SHP77 (cell line): ENCODE results near the gene SMIM32.

Experiments used
- DNase-seq, 2 experiments: peaks; one replicate each; lab custom pipeline; 2025; lab: John Stamatoyannopoulos, UW

SMIM32 gene

DNA sequence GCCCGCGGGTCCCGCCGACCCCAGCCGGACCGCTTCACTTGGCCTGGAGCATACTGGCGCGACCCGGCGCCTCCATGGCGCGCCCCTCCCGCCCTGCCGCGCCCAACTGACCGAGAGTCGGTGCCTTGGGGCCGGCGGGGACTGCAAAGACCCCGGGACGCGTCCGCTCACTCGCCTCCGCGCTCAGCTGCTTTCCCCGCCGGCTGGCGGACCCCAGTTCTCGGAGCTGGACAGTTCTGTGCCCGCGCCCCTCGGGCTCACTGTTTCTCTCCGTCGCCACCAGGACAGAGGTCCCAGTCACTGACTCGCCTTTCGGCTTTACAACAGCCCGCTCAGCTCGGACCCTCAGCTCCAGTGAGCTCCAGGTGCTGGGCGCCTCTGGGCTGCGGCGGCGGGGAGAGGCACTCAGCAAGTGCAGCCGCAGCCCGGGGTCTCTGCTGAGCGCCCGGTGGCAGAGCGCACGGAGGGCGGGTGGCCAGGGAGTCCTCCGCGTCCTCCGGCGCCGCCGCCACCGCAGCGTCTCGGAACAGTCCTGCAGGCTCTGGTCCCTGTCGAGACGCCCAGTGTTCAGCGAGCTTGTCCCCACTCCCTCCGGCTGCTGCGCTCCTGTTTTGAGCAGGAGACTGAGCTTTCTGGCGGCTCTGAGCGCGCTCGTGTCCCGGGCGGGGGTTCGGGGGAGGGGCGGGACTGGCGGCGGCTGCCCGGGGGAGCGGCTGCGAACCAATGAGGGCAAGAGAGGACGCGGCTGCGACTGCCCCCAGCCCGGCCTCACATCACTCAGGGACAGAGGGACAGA, at the start of gene SMIM32:
Gene SMIM32 (minus strand): TSS at position 637 of the 796 bp plus-strand sequence. CDS start 638 bp downstream, outside the sequence.
- peak; percentile 25 to 51 for DNase-seq

DNA sequence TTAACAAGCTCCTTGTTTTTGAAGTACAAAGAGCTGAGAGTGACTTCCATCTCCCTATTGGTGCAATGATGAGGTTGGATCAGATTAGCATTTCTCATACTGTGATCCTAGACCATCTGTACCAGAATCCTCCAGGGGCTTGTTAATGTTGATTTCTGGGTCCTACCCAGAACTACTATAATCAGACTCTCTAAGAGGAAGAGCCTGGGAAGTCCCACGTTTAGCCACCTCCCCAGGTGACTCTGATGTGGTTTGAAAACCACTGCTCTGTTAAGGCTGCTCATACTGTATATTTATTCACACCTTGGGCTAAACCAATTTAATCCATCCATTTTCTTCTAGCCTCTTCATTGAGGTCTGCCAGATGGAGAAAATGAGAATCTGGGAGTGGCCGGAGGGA, 49.6 kb upstream of the SMIM32 start:
- no peak for DNase-seq

DNA sequence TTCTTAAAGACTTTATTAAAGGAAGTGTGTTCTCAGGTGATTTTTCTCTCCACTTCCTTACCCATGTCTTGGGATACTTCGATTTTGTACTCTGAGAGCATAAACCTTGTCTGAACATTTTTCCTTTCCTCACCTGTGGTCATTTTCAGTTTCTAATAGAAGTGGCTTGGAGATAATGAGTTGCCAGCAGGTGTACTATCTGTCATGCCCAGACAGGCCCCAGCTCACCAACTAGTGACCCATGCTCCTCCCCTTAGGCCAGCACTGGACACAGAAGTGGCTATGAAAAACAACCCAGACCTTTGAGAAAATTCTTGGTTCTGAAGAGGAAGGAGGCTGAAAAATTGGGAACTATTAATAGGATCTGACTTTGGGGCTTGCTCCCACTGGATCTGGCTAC, 49.2 kb upstream of the SMIM32 start:
- no peak for DNase-seq

DNA sequence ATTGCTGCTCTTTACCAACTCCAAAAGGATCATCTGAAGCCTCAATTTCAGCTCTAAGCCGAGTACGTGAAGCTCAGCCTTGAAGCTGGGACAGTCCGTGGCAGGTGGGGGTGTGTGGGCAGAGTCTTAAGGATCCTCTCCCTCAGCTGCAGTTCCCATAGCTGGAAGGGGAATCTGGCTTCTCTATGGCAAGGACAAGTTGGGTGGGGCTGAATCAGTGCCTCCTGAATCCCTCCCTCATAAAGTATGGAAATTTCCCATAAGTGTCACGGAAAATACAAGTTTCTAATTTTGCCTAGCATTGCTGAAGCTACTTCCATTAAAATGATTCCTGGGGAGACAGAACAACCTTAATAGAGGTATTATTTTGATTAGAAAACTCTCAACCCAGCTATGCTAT, 47.9 kb upstream of the SMIM32 start:
- DNase-seq, result no peak

DNA sequence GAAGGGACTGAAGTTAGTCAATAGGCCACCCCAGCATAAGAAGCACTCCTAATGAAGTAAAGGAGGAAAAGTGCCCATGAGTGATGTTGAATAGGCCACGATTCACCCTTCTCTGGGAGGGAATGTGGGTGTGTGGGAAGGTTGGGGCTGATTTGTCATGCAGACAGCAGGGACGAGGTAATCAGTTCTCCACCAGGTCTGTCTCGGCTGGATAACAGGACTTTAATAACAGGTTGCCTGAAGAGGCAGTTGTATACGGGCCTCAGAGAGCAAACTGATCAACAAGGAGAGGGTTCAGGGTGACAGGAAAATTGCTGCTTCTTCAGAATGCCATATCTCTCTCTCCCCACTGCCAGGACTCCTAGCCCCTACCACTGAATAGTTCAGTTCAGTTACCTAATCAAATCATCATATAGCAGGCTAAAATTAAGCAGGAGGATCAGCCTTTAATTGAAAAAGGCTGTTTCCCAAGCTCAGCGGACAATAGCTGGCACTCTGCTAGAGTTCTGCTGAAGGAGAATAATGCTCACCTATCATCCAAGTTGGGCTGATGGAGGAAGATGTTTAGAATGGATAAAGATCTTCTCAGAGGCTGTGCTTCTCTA, 43.6 kb upstream of the SMIM32 start:
- DNase-seq, result no peak

DNA sequence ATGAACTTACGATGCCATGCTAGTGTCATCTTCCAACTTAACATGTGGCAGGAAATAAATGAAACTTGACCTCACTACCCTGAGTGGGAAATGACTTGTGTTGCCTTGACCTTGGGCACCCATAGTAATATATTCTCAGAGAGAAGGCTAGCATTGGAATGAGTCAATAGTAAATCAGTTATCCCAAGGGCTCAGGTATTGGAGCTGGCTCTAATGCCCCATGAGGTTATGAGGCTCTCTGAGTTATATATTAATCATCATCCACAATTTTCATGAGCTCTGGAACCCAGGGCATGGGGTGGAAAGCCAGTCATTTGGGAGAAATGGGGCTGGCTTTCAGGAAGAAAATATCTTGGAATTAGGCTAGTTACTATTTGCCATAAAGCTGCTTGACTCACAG, 42.4 kb upstream of the SMIM32 start:
- DNase-seq, result no peak

DNA sequence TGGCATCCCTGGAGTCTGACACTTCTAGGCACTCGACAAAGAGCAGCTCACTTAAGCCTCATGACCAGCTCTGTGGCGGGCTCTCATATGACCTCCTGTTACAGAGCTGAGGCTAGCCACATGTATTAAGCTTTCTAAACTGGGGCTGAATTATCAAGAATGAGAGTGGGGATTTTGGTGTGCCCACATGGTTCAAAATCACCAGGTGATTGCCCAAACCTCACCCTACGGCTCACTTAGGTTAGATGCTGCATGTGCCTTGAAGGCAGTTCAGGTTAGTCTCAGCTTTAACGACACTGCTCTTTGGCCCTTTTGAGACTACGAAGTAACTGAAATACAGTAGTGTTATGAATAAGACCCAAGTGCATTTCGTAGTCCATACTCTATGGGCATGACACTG, 39.4 kb upstream of the SMIM32 start:
- DNase-seq, result no peak

DNA sequence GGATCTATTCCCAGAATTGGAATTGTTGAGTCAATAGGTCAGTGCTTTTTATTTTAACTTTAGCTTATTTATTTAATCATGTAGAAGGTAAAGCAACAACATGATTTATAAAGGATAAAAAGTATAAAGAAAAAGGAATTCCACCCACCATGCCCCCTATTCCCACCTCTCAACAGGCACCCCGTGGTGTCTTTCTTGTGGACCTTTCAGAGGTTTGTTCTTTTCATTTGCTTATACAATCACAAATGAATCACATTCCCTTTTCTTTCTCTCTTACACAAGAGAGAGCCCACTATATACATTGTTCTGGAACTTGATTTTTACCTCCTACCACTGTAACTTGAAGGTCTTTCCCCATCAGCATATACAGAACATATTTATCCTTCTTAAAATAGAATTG, 37.2 kb upstream of the SMIM32 start:
- DNase-seq, result no peak

DNA sequence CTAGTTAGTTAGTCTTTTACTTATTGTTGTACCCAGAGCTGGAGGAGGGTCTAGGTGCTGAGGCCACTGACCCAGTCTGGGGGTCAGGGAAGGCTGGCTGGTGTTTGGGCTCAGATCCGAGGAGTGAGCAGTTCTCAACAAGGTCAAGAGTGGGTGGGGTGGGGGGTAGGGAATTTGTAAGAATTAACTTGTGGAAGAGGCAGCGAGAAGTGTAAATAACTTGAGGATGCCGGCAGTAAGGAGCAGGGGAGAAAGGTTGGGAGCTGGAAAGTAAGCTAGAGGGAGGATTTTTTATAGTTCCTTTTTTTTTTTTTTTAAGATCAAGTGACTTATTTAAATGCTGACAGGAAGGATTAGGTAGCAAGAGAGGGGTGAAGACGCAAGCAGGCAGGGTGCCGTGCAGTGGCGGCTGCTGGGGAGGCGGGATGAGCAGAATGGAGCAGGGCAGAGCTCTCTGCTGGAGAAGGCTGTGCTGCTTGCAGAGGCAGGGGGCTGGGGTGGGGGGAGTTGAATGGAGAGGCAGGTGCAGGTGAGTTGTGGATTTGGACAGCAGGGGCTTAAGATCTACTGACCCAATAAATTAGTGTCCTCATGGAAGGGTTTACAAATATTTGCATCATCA, 35.3 kb upstream of the SMIM32 start:
- DNase-seq, result no peak

DNA sequence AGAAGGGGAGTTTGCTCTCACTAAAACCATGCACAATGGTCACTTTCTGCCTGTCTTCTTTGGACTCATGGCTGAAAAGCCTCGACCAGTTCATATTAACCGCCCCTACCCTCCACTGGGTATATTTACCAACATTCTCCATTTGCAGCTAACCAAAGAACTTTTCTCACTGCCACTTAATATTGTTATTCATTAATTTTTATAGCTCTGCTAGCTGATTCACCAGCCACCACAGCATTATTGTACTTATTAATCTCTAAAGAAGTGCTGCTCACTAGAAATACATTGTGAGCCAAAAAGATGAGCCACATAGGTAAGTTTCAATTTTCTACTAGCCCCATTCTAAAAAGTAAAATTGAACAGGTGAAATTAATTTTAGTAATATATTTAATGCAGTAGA, 33.4 kb upstream of the SMIM32 start:
- DNase-seq, result no peak

DNA sequence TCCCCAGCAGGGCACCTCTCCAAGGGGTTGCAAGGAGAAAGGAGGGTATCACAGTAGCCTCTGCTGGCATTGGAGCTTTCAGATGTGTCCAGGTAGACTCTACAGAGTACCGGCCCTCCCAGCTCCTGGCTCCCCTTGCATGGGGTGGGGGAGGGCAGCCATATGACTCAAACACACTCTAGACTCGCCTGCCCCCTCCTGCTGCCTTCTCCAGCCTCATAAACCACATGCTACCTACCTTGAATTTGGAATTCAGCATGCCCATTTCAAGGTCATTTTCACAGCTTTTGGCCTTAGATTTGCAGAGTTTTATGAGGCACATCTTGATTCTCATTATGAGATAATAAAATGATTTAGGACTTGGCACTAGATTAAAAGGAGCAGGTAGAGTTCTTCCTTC, 32.8 kb upstream of the SMIM32 start:
- no peak for DNase-seq

DNA sequence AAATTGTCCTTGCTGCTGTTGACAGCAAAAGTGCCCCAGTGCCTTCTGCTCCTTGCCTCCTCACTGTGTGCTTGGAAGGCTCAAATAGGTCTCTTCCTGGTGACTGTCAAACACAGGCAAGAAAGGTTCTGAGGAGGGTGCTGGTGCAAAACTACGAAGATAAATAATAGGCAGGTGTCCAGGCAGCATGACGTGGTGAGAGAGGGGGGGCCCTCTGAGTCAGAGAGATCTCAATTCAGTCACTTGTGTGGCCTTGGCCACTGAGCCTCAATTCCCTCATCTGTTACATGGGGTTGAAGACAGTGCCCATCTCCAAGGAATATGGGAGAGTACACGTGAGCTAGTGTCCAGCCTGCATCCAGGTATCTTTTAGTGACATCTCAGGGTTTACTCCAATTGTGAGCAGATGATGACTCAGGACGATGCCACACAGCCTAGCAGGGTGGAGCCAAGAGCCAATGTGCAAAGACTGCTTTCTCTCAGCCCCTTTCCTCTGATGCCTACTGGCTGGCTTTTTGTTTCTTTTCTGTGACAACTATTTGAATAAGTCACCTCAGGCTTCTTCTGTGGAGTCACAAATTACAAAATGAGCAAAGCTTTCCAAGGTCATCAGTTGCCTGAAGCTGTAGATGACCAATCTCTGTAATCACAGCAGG, 29.7 kb upstream of the SMIM32 start:
- no peak for DNase-seq

DNA sequence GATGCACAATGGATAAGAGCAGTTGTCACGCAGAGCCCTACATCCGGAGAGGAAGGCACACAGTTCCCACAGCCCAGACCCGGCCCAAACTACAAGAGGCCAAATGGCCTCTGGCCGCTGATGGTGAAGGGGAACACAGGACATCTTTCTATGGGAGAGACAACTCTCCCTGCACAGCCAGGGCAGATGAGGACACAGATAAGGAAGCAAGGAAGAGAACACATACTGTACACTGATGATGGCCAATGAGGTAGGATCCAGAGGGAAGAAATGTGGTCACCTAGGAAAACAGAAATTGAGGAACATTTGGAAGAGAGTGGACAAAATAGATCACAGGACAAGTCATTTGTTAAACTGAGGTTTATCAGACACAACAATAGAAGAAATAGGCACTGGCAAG, 28.4 kb upstream of the SMIM32 start:
- DNase-seq, result no peak

DNA sequence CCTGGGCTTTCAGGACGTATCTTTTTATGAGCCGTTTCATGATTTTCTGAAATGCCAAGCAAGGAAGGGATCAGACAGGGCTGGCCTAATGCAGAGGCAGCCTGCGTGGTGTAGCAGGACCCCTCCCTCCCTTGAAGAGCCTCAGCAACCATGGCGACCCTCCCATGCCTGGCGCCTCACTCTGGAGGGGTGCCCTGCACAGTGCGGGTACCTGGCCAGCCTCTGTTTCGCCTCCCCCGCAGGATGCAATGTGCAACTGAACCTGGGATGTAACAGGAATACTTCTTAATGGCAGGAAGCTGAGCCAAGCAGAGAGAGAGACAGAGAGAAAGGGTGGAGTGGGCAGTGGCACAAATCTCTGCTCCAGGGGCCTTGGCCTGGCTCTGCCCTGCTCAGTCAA, 23.3 kb upstream of the SMIM32 start:
- no peak for DNase-seq

DNA sequence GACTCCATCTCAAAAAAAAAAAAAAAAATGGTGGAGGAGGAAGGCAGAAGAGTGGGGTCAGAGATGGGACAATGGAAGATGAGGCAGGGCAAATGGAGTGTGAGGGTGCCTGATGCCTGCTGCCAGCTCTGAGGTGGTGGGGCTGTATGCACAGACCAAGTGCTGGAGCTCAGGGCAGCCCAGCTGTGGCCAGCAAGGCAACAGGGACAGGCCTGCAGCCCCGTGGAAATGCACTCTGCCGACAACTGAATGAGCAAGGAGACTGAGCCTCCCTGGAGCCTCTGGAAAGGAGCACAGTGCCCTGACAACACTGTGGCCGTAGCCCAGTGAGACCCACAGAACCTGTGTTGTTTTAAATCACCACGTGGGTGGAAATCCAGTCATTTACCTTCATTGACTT, 22.9 kb upstream of the SMIM32 start:
- DNase-seq, result no peak

DNA sequence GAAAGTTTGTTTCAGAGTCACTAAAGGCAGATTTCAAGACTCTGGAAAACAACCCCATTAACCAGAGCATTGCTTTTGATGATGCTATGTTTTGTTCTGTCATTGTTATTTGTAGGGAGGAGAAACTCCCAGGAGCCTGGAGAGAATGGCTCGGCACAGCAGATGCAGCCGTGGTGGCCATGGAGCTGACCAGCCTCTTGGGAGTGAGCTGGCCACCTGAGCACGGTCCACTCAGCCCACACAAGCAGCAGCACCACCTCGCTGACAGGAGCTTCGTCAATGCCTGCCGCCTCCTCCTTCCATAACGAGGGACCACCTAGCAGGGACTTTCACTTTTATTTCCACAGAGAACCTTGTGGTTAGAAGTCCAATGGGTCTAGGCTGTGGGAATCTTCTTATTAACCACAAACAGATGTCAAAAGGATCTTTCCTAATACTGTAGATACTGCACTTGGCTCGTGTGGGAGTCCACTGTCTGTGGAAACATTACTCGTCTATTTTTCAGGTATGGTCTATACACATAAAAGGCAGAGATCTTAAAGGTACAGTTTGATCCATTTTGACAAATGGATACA, 21.0 kb upstream of the SMIM32 start:
- no peak for DNase-seq

DNA sequence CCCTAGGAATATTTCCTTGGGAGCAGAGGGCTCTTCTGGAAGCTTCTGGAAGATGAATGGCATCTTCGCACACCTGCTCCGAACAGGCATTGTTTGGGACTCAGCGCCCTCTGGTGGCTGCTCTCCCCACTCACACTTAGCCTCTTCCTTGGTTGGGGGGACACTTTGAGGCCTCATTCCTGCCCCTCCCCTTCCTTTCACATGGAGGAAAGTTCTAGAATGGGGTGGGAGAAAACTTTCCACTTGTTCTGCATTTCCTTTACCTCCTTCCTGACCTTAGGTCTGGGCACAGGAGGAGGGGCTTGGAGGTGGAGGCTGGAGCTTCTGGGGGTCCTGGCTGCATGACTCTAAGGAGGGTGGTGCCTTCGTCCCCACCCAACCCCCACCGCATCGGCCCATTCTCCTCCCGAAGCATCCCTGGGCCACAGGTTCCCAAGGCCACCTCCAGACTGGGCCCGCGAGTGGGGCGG, 19.3 kb upstream of the SMIM32 start:
- peak; percentile 18 to 41 for DNase-seq

DNA sequence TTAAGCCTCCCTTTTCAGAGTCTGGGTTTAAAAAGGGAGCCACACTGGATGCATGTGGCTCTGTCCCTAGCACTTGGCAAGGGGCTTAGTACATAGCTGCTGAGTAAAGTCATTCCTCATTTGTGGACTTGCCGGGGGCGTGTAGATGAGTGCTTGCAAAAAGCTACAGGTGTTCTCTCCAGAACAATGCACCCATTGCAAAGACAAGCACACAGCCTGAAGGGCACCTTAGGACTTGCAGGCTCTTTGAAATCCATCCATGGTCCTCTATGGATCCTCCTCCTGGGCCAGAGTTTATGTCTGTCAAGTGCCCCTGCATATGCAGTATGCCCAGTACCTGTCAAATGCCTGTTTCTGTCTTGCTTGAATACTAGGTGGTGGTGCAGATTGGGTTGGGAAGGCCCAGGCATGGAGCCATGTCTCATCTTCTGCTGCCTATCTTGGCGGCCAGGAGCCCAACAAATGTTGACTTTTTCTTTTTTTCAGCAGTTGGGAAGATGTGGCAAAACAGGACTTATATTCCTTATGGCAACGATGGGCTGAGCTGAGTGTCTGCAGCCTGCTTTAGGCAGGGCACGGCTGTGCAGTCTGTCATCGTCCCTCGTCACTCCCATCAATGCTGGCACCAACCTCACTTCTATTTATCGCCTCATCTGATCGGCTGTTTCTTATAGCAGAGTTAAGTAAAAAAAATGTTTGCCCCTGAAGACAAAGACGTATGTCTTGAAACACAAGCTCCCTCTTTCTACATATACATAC, 18.5 kb upstream of the SMIM32 start:
- no peak for DNase-seq

DNA sequence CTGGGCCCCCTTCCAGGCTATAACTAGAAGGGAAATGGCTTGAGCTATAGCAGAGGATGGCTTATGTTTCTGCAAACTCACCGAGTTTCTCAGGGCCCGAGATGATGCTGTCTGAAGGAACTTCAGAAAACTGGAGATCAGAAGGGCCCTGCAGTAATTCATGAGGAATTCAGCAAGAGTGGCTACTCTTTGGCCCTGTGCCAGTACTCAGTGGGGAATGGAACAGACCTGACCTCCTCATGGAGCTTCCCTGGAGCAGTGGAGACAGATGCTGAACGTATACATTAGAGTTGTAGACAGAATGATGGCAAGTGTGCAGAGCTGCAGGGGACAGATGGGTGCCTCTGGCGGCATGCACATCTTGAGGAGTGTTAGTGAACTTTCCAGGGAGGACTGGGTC, 17.3 kb upstream of the SMIM32 start:
- no peak for DNase-seq

DNA sequence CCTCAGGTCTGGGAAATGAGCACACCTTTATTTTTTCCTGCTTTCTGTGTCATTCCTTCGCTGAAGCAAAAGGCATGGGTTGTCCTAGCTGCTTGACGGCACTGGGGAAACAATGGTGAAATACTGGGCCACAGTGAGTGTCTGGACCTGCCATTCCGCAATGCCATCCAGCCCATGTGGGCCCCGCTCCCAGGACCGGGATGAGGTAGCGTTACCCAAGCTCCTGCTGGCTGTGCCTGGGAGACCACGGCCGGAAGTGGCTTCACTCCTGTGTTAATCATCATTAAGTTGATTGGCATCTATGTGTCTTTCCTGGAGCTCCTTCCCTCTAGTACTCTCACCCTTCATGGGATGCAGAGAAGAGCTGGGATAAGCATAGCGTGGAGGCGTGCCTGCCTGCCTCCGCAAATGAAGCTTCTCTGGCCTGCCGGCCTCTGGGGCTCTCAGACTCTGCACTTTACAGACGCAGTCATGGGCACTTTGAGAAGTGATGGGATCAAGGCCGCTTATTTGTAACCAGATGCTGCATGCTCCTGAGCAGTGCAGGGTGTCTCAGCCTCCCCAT, 16.5 kb upstream of the SMIM32 start:
- no peak for DNase-seq

DNA sequence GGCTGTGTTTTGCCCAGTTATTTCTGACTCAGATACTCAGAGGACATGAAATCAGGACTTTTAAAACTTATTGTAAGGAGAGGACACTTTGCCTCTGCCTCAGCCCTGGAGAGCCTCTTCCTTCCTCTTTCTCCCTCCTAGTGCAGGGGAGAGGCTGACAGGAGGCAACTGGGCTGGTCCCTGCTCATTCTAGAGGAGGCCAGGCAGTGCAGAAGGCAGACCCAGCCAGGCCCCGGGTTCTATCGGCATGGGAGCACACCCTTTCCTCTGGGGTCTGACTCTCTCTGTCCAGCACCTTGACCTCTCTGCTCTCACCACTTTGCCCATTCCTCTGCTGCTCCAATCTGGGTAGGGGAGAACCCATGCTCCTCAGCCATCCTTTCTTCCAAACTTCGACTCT, 16.0 kb upstream of the SMIM32 start:
- no peak for DNase-seq
